Calu3 (cell line): ENCODE data around the gene NKAPD1. TPM values are rescaled to one million over a fixed set of nuclear protein-coding genes. Genes with fewer than 3 reads are reported as not detected.

ENCODE experiments used
- BruUV-seq: library from RNA; stranded (reverse); fragments of 400-500 nt; replicated peaks from 2 replicates; lab custom pipeline; 2021; lab: Mats Ljungman, UMichigan
- CTCF ChIA-PET: fragments of 300-600 bp; sonication (Branson Sonifier 250); formaldehyde crosslinking; loops from one replicate; lab custom pipeline; 2022; ENCODE audit warnings: antibody characterized with exemption; lab: Charles Lee
- DNase-seq: peaks from one replicate; pipeline ENCODE4 v3.0.0; 2022
- H3K27ac Mint-ChIP-seq: one replicate; pipeline ENCODE4 v1.8.0; 2022; ENCODE audit warnings: mixed read lengths; ENCODE audit not compliant: unreplicated experiment
- H3K27me3 Mint-ChIP-seq: one replicate; pipeline ENCODE4 v1.8.0; 2022; ENCODE audit warnings: mixed read lengths; ENCODE audit not compliant: unreplicated experiment
- H3K36me3 Mint-ChIP-seq: one replicate; pipeline ENCODE4 v1.8.0; 2022; ENCODE audit warnings: mild to moderate bottlenecking, moderate library complexity, mixed read lengths; ENCODE audit not compliant: insufficient read depth, unreplicated experiment
- H3K4me1 Mint-ChIP-seq: one replicate; pipeline ENCODE4 v1.8.0; 2022; ENCODE audit warnings: mild to moderate bottlenecking, low read depth, mixed read lengths; ENCODE audit not compliant: unreplicated experiment
- H3K4me3 Mint-ChIP-seq: one replicate; pipeline ENCODE4 v1.8.0; 2022; ENCODE audit warnings: mild to moderate bottlenecking, low read depth, moderate library complexity, mixed read lengths; ENCODE audit not compliant: unreplicated experiment
- H3K9me3 Mint-ChIP-seq: one replicate; pipeline ENCODE4 v1.8.0; 2022; ENCODE audit warnings: low read depth, mixed read lengths; ENCODE audit not compliant: unreplicated experiment
- CTCF ChIP-seq: fragments of 200-600 bp; IDR thresholded peaks from one replicate; pipeline ENCODE4 v1.8.0; 2022; ENCODE audit warnings: antibody characterized with exemption; ENCODE audit not compliant: unreplicated experiment
- intact Hi-C: fragments of 100-400 bp; cut with micrococcal nuclease; formaldehyde crosslinking; loops from one replicate; pipeline ENCODE4 v1.10.0; 2022; ENCODE audit not compliant: unreplicated experiment
- total RNA-seq: library from RNA; stranded (reverse); gene quantifications from 2 replicates; pipeline ENCODE4 v1.2.3, GENCODE V29; 2022

NKAPD1 gene
- total RNA-seq, 1 experiment from 2014 or later: 14.7 TPM

- peaks cover 13% of the 10 kb centered on the region for H3K4me1 Mint-ChIP-seq
- no peaks in the 10 kb centered on the region for H3K9me3 Mint-ChIP-seq
- no peak overlapping the region for H3K4me3 Mint-ChIP-seq
- H3K27ac Mint-ChIP-seq: no peak overlapping the region
- no peaks in the 10 kb centered on the region for H3K27me3 Mint-ChIP-seq
- DNase-seq: no peak
- CTCF ChIA-PET: no interaction called here
- intact Hi-C loops: no loop called here
- no peaks in the 10 kb centered on the region for H3K36me3 Mint-ChIP-seq
- no TSS peak for BruUV-seq
- TF ChIP-seq CTCF: no peak
Observed at GRCh38 chr11:112134473-112134872, 60.4 kb downstream of the NKAPD1 start.

Other genes with a start within 250 kb of the NKAPD1 start
- 12.6 and 14.2 TPM in 2 replicates for gene ALG9, start 202.7 kb upstream of the NKAPD1 start, total RNA-seq
- gene FDXACB1, start 195.1 kb upstream of the NKAPD1 start, total RNA-seq: 1.7 and 1.8 TPM in 2 replicates
- 28.1 and 29.8 TPM in 2 replicates for gene CFAP68, start 194.8 kb upstream of the NKAPD1 start, total RNA-seq
- 0.66 and 1.9 TPM in 2 replicates for gene CRYAB, start 162.5 kb upstream of the NKAPD1 start, total RNA-seq
- not detected in 2 replicates for gene HSPB2, start 161.6 kb upstream of the NKAPD1 start, total RNA-seq
- 6.2 and 7.9 TPM in 2 replicates for gene C11orf52, start 155.4 kb upstream of the NKAPD1 start, total RNA-seq
- 2.6 and 2.9 TPM in 2 replicates for gene DIXDC1, start 137.0 kb upstream of the NKAPD1 start, total RNA-seq
- 25.4 and 27.4 TPM in 2 replicates for gene DLAT, start 48.9 kb upstream of the NKAPD1 start, total RNA-seq
- gene PIH1D2, start 282 bp upstream of the NKAPD1 start, total RNA-seq: 1.6 and 2.2 TPM in 2 replicates
- gene TIMM8B, start 12.5 kb downstream of the NKAPD1 start, total RNA-seq: 33.2 and 36.7 TPM in 2 replicates
- gene SDHD, start 12.6 kb downstream of the NKAPD1 start, total RNA-seq: 56.6 and 59.1 TPM in 2 replicates
- 111 and 121 TPM in 2 replicates for gene IL18, start 89.8 kb downstream of the NKAPD1 start, total RNA-seq
- not detected in 2 replicates for gene TEX12, start 93.1 kb downstream of the NKAPD1 start, total RNA-seq
- gene BCO2, start 101.2 kb downstream of the NKAPD1 start, total RNA-seq: 13.8 and 15.0 TPM in 2 replicates
- 28.8 and 29.3 TPM in 2 replicates for gene PTS, start 152.1 kb downstream of the NKAPD1 start, total RNA-seq
- gene PLET1, start 186.6 kb downstream of the NKAPD1 start, total RNA-seq: not detected in 2 replicates